K562 (cell line): Measurements from ENCODE around the gene CORO1A. TPM values are rescaled to one million over a fixed set of nuclear protein-coding genes. Genes with fewer than 3 reads are reported as not detected.

ENCODE experiments used
- ATAC-seq: fragments of 200-7000 bp; cut with Tn5 transposase; 3 replicates; pipeline ENCODE4 v1.9.1; 2020; ENCODE audit warnings: moderate library complexity
- BruUV-seq: library from RNA; stranded (reverse); fragments of 400-500 nt; replicated peaks from 2 replicates; lab custom pipeline; 2021; lab: Mats Ljungman, UMichigan
- CTCF ChIA-PET: fragments of 300-600 bp; formaldehyde crosslinking; extraction: SDS; loops from one replicate; lab custom pipeline; 2021; ENCODE audit warnings: low intra/inter-chr PET ratio; lab: Yijun Ruan, JAX
- POLR2A ChIA-PET: fragments of 300-600, 350-650 bp; sonication (Branson Sonifier 250); formaldehyde crosslinking; extraction: SDS; loops from one replicate; lab custom pipeline; 2021; ENCODE audit warnings: antibody characterized with exemption, inconsistent platforms; lab: Yijun Ruan, JAX
- DNase-seq, 4 experiments: peaks; one replicate each; pipeline versions ENCODE4 v3.0.0 to v3.0.0-alpha.2; 2011 to 2018; ENCODE audit warnings: low spot score in 3 of 4, mixed read lengths in 3 of 4; ENCODE audit errors: extremely low read depth in 1 of 4
- FAIRE-seq: peaks from 2 replicates; lab custom pipeline; 2011; peaks lifted over from hg19 to GRCh38; lab: Jason Lieb, UNC
- H2AFZ ChIP-seq: 2 replicates; pipeline ENCODE4 v1.6.0; 2011; ENCODE audit warnings: low read depth, low read length, control low read depth, inconsistent platforms
- H3K27ac ChIP-seq: fragments of 200-600 bp; 3 replicates; pipeline ENCODE4 v1.8.0; 2011; ENCODE audit warnings: low read depth, mild to moderate bottlenecking, control low read depth, inconsistent platforms, low read length, moderate library complexity, mixed read lengths; ENCODE audit errors: extremely low read depth
- H3K27me3 ChIP-seq, 2 experiments: fragments of 300-600 bp in 1 of 2; 2 replicates in 1 of 2; 3 replicates in 1 of 2; pipeline versions ENCODE4 v1.6.0 to v1.8.0; 2011; ENCODE audit warnings: inconsistent platforms in 2 of 2, low read length in 2 of 2, mild to moderate bottlenecking in 1 of 2, mixed read lengths in 1 of 2, moderate library complexity in 1 of 2; ENCODE audit not compliant: control insufficient read depth in 2 of 2, insufficient read depth in 2 of 2
- H3K36me3 ChIP-seq: fragments of 300-600 bp; 3 replicates; pipeline ENCODE4 v1.8.0; 2011; ENCODE audit warnings: mild to moderate bottlenecking, low read length, inconsistent platforms; ENCODE audit not compliant: control insufficient read depth, insufficient read depth
- H3K4me1 ChIP-seq, 2 experiments: fragments of 200-600 bp in 1 of 2; replicated peaks in 1 of 2; 2 replicates in 1 of 2; 3 replicates in 1 of 2; pipeline versions ENCODE4 v1.5.1 to v1.8.0; 2011; ENCODE audit warnings: inconsistent platforms in 2 of 2, low read length in 2 of 2, mild to moderate bottlenecking in 1 of 2, mixed read lengths in 1 of 2, moderate library complexity in 1 of 2; ENCODE audit not compliant: control insufficient read depth in 2 of 2, insufficient read depth in 2 of 2
- H3K4me2 ChIP-seq: 2 replicates; pipeline ENCODE4 v1.6.1; 2011; ENCODE audit warnings: low read length, control low read depth, inconsistent platforms, mixed read lengths; ENCODE audit not compliant: insufficient read depth
- H3K4me3 ChIP-seq: fragments of 200-600 bp; sonication (generic), shearing (Covaris generic); 2 replicates; pipeline ENCODE4 v1.5.1; 2016; ENCODE audit warnings: control low read depth, inconsistent platforms
- H3K79me2 ChIP-seq: fragments of 200-600 bp; 3 replicates; pipeline ENCODE4 v1.8.0; 2011; ENCODE audit warnings: low read length, inconsistent platforms; ENCODE audit not compliant: control insufficient read depth, insufficient read depth
- H3K9ac ChIP-seq, 2 experiments: 2 replicates each; pipeline versions ENCODE4 v1.6.0 to v1.6.1; 2011; ENCODE audit warnings: low read depth in 2 of 2, low read length in 2 of 2, control low read depth in 1 of 2, inconsistent platforms in 1 of 2, mild to moderate bottlenecking in 1 of 2, mixed read lengths in 1 of 2; ENCODE audit not compliant: insufficient read depth in 1 of 2
- H3K9me1 ChIP-seq: one replicate; pipeline ENCODE4 v1.6.0; 2011; ENCODE audit warnings: inconsistent platforms, mild to moderate bottlenecking, low read length, moderate library complexity; ENCODE audit not compliant: control insufficient read depth, insufficient read depth
- H3K9me3 ChIP-seq: replicated peaks from 2 replicates; pipeline ENCODE4 v1.5.1; 2011; ENCODE audit warnings: low read depth, low read length, inconsistent platforms; ENCODE audit not compliant: control insufficient read depth, insufficient read depth
- H4K20me1 ChIP-seq: replicated peaks from 2 replicates; pipeline ENCODE4 v1.6.1; 2011; ENCODE audit warnings: low read length, inconsistent platforms, mixed read lengths; ENCODE audit not compliant: control insufficient read depth, insufficient read depth
- BRD4 ChIP-seq: fragments of 200-600 bp; sonication (generic); IDR thresholded peaks from 2 replicates; pipeline ENCODE4 v1.6.1; 2017; ENCODE audit warnings: inconsistent platforms
- JUN ChIP-seq, 2 experiments: sonication (generic) in 1 of 2; formaldehyde crosslinking in 1 of 2; IDR thresholded peaks; 2 replicates each; pipeline versions ENCODE4 v1.6.1 to v1.8.0; 2012 to 2022; ENCODE audit warnings: borderline replicate concordance in 2 of 2, mild to moderate bottlenecking in 2 of 2, improper control_type of control experiment in 1 of 2, low read depth in 1 of 2, low read length in 1 of 2, missing genetic modification reagents in 1 of 2
- JUNB ChIP-seq: fragments of 450-650 bp; formaldehyde crosslinking; conservative IDR thresholded peaks from 2 replicates; pipeline ENCODE4 v1.4.0; 2020; ENCODE audit warnings: mild to moderate bottlenecking
- NFRKB ChIP-seq: fragments of 450-650 bp; IDR thresholded peaks from 2 replicates; pipeline ENCODE4 v1.6.1; 2016; ENCODE audit warnings: low read depth
- PRPF4 ChIP-seq: fragments of 200-400 bp; formaldehyde crosslinking; IDR thresholded peaks from one replicate; pipeline ENCODE4 v1.6.1; 2017; ENCODE audit warnings: low read length, low read depth, mild to moderate bottlenecking; ENCODE audit not compliant: insufficient read depth, poor library complexity, severe bottlenecking
- SMARCA4 ChIP-seq: fragments of 450-650 bp; IDR thresholded peaks from 2 replicates; pipeline ENCODE4 v1.6.1; 2016
- ZBTB26 ChIP-seq: fragments of 450-650 bp; formaldehyde crosslinking; IDR thresholded peaks from 2 replicates; pipeline ENCODE4 v1.4.0; 2022; ENCODE audit warnings: missing genetic modification characterization
- ZNF165 ChIP-seq: fragments of 250-450 bp; sonication (Bioruptor Pico); IDR thresholded peaks from 2 replicates; pipeline ENCODE4 v1.4.0; 2020; ENCODE audit warnings: borderline replicate concordance
- ZNF316 ChIP-seq: fragments of 450-650 bp; IDR thresholded peaks from 2 replicates; pipeline ENCODE4 v1.6.1; 2016
- ZNF507 ChIP-seq: conservative IDR thresholded peaks from 2 replicates; pipeline ENCODE4 v1.6.1; 2017; ENCODE audit warnings: missing genetic modification characterization, missing compliant biosample characterization
- ZNF551 ChIP-seq: fragments of 250-450 bp; sonication (Bioruptor Pico); IDR thresholded peaks from 2 replicates; pipeline ENCODE4 v1.5.0; 2021; ENCODE audit warnings: mild to moderate bottlenecking, moderate library complexity
- ZNF707 ChIP-seq: fragments of 250-450 bp; sonication (Bioruptor Pico); conservative IDR thresholded peaks from 2 replicates; pipeline ENCODE4 v1.8.0; 2022; ENCODE audit warnings: inconsistent platforms, mild to moderate bottlenecking, moderate library complexity
- WGBS: fragments of 100-300 bp; shearing (Covaris generic); methylation state at CpG from one replicate; pipeline ENCODE4 v1.1.6; 2016; ENCODE audit warnings: low coverage, mixed read lengths; ENCODE audit not compliant: insufficient coverage; ENCODE audit errors: missing lambda C conversion rate; 5-methylcytosine and 5-hydroxymethylcytosine counted together
- in situ Hi-C: fragments of 300-500 bp; cut with MboI; formaldehyde crosslinking; loops from 4 replicates; pipeline ENCODE4 v1.15.0; 2018; ENCODE audit warnings: inconsistent platforms, mixed read lengths
- intact Hi-C: fragments of 100-400 bp; cut with micrococcal nuclease; formaldehyde crosslinking; loops from 2 replicates; pipeline ENCODE4 v1.14.2; 2022
- polyA plus RNA-seq, 8 experiments: library from polyadenylated mRNA; depleted of rRNA in 4 of 8; stranded (reverse) in 5 of 8; unstranded in 3 of 8; fragments of >200 nt; fragmentation: Nextera tagmentation in 2 of 8; fragmentation: Illumina TruSeq in 1 of 8; extraction: Ambion mirVana in 2 of 8; extraction: Trizol in 1 of 8; gene quantifications; 2 replicates each; pipeline versions ENCODE4 v1.2.1 to v1.2.3, GENCODE V29; 2011 to 2014; ENCODE audit warnings: inconsistent platforms in 1 of 8, missing spikeins in 1 of 8
- total RNA-seq, 7 experiments: library from RNA; depleted of rRNA in 6 of 7; stranded (reverse); fragments of >200 nt in 6 of 7; fragmentation: Illumina TruSeq in 2 of 7; extraction: Trizol in 2 of 7; gene quantifications; 2 replicates each; pipeline versions ENCODE4 v1.2.1 to v1.2.3, GENCODE V29; 2011 to 2021; ENCODE audit warnings: low replicate concordance in 1 of 7
- TF ChIP-seq, protein P1 (sequence below): IDR thresholded peaks from 3 replicates; pipeline ENCODE4 v1.6.1; 2011; ENCODE audit warnings: borderline replicate concordance, mild to moderate bottlenecking, moderate library complexity; ENCODE audit not compliant: insufficient read length; ENCODE audit errors: extremely low read depth

The CORO1A gene
- total and polyA plus RNA-seq, 9 of the 15 experiments (the other 6 are each of a cell fraction or from before 2014, with no cell fraction given) = 0.22 to 23.8 (median 7.6) TPM

- Histone ChIP-seq H3K79me2 (no peaks in the 10 kb centered on the region), H3K4me1 (peaks cover 6 to 7% of the 10 kb centered on the region in 2 experiments; a peak in 4 of 5 replicates), H2AFZ (no peak overlapping the region; the same call in 1 of the 2 replicates), H3K9me1 (no peaks in the 10 kb centered on the region), H3K9ac (no peak overlapping the region), H3K27me3 (no peaks in the 10 kb centered on the region), H3K9me3 (0 out of 2 replicates have a peak, but pooled peaks cover 3% of the 10 kb centered on the region), H3K4me3 (no peak overlapping the region), H3K36me3 (no peaks in the 10 kb centered on the region), H4K20me1 (no peaks in the 10 kb centered on the region), H3K4me2 (no peak overlapping the region), H3K27ac (no peak overlapping the region)
- DNase-seq = no peak
- CTCF ChIA-PET = no interaction called here
- no peak for FAIRE-seq
- no TSS peak for BruUV-seq
- ATAC-seq = no peak
- in situ Hi-C loops = loop anchor here (25.0 kb wide), 1 partner anchor 681 kb away; the partner anchor contains the start of genes BOLA2, SLX1B and SULT1A4
- TF ChIP-seq ZNF507 (tag) = no peak
- TF ChIP-seq SMARCA4 = no peak
- POLR2A ChIA-PET = interaction anchor here (0.6 kb wide), 1 partner anchor 35 kb away, joined by 4 read pairs; no protein-coding TSS in a partner anchor
- WGBS = 24% methylated on average over 2 of the region's 2 CpGs
- intact Hi-C loops = no loop called here
Observed at GRCh38 chr16:30143347-30143702, 40.1 kb upstream of the CORO1A start.

GRCh38 chr16:30144017-30144416 lies 39.4 kb upstream of the CORO1A start:
- intact Hi-C loops = no loop called here
- H3K9me3 ChIP-seq = peaks cover 3% of the 10 kb centered on the region; the same call in 1 of the 2 replicates
- H3K36me3 ChIP-seq = no peaks in the 10 kb centered on the region
- no peak overlapping the region for H3K27ac ChIP-seq
- no peaks in the 10 kb centered on the region for H4K20me1 ChIP-seq
- CTCF ChIA-PET = no interaction called here
- no peak overlapping the region for H3K4me2 ChIP-seq
- BruUV-seq = no TSS peak
- FAIRE-seq (no peak), ATAC-seq (no peak), DNase-seq (no peak)
- H3K79me2 ChIP-seq = no peaks in the 10 kb centered on the region
- POLR2A ChIA-PET = no interaction called here
- H2AFZ ChIP-seq = no peak overlapping the region
- no peak overlapping the region for H3K4me3 ChIP-seq
- H3K9ac ChIP-seq = no peak overlapping the region
- H3K9me1 ChIP-seq = no peaks in the 10 kb centered on the region
- in situ Hi-C loops = loop anchor here (25.0 kb wide), 1 partner anchor 682 kb away; the partner anchor contains the start of genes BOLA2, SLX1B and SULT1A4
- no peaks in the 10 kb centered on the region for H3K27me3 ChIP-seq
- peaks cover 6 to 7% of the 10 kb centered on the region in 2 experiments; a peak in 4 of 5 replicates for H3K4me1 ChIP-seq
- TF ChIP-seq ZNF165 (no peak), BRD4 (no peak), ZNF707 (CRISPR knock-in tag) (no peak), NFRKB (no peak), JUN (IDR thresholded peaks at IDR 0.05; ENCODE audit: borderline replicate concordance, low read depth, low read length) (no peak), JUN (CRISPR knock-in tag; IDR thresholded peaks at IDR 0.05; ENCODE audit: borderline replicate concordance) (no peak), ZNF316 (no peak), JUNB (CRISPR knock-in tag) (no peak), ZBTB26 (CRISPR knock-in tag) (no peak), PRPF4 (no peak), ZNF551 (CRISPR knock-in tag) (no peak)
- TF ChIP-seq, protein P1, sequence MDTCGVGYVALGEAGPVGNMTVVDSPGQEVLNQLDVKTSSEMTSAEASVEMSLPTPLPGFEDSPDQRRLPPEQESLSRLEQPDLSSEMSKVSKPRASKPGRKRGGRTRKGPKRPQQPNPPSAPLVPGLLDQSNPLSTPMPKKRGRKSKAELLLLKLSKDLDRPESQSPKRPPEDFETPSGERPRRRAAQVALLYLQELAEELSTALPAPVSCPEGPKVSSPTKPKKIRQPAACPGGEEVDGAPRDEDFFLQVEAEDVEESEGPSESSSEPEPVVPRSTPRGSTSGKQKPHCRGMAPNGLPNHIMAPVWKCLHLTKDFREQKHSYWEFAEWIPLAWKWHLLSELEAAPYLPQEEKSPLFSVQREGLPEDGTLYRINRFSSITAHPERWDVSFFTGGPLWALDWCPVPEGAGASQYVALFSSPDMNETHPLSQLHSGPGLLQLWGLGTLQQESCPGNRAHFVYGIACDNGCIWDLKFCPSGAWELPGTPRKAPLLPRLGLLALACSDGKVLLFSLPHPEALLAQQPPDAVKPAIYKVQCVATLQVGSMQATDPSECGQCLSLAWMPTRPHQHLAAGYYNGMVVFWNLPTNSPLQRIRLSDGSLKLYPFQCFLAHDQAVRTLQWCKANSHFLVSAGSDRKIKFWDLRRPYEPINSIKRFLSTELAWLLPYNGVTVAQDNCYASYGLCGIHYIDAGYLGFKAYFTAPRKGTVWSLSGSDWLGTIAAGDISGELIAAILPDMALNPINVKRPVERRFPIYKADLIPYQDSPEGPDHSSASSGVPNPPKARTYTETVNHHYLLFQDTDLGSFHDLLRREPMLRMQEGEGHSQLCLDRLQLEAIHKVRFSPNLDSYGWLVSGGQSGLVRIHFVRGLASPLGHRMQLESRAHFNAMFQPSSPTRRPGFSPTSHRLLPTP = no peak
